GM21390 (cell line): ENCODE results near the gene SLFN5.
"Not testable (repeated sequence)": the region's sequence is repeated elsewhere in the genome, so short reads cannot be mapped to it uniquely, and the experiment has no call there.

Experiments
- ATAC-seq: cut with Tn5 transposase; IDR thresholded peaks from one replicate; pipeline ENCODE4 v1.9.1; 2021; ENCODE audit not compliant: unreplicated experiment

SLFN5 gene

DNA sequence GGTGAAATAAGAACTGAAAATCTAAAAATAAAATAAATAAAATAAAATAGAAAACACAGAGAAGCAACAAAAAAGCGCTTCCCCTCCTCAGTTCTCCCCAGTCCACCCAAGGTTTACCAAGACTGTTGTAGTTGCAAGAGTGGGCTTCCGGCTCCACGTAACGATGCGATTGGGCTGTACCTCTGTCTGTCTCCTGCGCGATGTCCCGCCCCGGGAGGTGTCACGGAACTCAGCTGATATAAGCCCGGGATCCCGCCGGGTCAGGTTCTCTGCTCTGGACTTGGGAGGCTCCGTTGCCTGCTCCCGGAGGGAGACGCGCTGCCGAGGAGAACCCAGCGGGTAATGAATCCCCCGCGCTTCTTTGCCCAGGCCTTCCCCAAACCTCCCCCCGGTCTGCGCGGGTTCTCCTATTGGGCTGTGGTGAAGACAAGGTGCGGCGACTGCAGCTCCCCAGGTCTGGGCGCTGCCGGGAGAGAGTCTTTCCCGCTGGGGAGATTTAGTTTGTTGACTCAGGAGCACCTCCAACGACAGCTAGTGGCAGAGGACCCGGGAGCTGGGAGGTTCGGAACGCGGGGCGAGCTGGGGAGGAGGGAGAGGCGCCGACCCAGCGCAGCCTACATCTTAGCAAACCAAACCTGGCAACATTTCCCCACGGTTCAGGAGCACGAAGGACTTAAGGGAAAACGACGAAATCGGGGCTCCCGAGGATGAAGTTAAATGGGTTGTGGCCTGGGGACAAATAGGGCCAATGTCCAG, at the start of gene SLFN5:
Gene SLFN5, plus strand, starts transcription at position 268 of the 756 bp plus-strand sequence. CDS start 15,619 bp downstream, outside the sequence.
- peak; percentile 79 for ATAC-seq

DNA sequence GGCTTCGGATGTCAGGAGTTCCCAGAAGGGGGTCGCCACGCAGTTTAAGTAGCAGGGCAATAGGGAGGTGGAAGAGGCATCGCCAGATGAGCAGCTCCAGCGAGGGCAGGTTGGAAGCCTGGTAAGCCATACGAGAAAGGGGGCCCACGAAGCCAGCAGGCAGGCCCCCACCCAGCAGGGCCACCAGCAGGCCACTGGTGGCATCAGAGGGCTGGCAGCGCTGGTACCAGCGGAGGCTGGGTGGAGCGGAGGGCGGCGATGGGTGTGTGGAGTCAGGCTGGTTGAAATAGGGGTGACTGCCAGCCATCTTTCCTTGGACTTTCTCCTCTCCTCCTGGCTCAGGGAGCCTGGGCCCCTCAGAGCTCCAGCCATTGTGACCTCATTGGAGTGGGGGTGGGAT, 48.9 kb upstream of the SLFN5 start, which contains the start of gene SLC35G3:
Gene SLC35G3, minus strand, starts transcription at position 393 of the 400 bp plus-strand sequence. Its CDS starts 86 bp downstream, at position 307.
- ATAC-seq = not testable (repeated sequence)

DNA sequence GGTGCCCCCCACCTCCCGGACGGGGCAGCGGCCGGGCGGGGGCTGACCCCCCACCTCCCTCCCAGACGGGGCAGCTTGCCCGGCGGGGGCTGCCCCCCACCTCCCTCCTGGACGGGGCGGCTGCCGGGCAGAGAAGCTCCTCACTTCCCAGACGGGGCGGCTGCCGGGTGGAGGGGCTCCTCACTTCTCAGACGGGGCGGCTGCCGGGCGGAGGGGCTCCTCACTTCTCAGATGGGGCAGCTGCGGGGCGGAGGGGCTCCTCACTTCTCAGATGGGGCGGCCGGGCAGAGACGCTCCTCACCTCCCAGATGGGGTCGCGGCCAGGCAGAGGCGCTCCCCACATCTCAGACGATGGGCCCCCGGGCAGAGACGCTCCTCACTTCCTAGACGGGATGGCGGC, 47.8 kb upstream of the SLFN5 start:
- ATAC-seq = not testable (repeated sequence)

DNA sequence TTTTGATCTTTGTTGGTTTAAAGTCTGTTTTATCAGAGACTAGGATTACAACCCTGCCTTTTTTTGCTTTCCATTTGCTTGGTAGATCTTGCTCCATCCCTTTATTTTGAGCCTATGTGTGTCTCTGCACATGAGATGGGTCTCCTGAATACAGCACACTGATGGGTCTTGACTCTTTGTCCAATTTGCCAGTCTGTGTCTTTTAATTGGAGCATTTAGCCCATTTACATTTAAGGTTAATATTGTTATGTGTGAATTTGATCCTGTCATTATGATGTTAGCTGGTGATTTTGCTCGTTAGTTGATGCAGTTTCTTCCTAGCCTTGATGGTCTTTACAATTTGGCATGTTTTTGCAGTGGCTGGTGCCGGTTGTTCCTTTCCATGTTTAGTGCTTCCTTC, 40.3 kb upstream of the SLFN5 start:
- not testable (repeated sequence) for ATAC-seq

DNA sequence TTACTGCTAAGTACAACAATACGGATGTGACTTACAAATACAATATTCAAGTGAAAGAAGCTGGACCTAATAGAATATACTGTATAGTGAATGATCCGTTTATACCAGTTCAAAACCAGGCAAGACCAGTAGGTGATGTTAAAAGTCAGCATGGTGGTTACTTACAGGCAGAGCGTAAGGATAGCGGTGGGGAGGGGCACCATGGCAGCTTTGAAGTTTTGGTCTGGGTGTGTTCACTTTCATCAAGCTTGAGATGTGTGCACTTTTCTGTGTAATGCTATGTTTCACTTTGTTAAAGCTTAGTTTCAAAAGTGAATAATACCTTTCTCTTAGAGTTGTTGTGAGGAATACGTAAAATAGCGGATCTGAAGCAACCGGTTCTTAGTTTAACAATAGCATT, 32.1 kb upstream of the SLFN5 start:
- ATAC-seq = no peak

DNA sequence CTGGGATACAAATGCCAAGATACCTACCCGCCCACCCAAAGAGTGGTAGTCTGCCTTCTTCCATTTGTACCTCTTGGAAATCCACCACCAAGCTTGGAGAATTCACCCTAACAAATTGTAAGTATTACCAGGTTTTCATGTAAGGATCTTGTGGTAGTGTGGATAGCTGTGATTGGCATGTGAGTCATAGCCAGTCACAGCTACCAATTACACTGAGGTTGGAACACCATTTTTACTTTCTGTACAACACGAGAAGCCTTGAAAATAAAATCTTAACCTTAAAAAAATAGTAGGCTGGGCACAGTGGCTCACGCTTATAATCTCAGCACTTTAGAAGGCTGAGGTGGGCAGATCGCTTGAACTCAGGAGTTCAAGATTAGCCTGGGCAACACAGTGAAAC, 30.2 kb upstream of the SLFN5 start:
- ATAC-seq = no peak

DNA sequence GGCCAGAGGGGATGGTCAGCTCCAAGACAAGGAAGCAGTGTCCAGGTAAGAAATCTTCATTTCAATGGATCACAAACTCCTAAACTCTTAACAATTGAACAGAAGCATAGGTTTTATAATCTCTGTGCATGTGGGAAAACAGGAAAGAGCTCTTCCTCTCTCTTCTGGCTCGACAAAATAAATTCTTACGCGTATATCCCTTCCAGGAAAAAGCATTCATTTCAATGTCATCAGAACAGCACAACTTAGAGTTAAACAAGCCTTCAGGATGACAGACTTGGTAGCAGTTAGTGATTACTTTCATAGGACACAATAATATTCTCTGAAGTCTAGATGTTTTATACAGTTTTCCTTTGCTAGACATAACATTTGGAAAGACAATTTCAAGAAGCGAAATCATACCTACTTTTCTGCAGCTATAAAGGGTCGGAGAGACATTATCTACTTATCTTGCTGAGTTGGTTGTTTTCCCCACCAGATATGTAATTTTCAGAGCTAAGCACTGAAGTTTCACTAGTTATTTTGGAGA, 29.4 kb upstream of the SLFN5 start:
- no peak for ATAC-seq

DNA sequence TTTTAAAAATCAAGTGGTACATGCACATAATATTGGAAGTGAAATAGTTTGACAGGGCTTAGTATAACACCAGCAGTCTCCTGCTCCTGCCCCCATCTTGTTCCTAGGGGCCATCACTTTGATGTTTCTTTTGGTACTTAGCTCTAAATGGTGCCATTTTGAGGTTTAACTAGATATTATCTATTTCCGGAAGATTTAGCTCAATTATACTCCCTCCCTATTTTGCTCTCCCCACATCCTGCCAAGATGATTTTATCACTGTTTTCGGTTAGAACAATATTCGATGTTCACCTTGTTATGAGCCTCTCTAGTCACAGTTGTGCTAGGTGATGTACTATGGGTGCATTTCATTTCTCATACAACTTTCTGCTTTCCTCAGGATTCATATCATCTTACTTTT, 28.7 kb upstream of the SLFN5 start:
- ATAC-seq = no peak

DNA sequence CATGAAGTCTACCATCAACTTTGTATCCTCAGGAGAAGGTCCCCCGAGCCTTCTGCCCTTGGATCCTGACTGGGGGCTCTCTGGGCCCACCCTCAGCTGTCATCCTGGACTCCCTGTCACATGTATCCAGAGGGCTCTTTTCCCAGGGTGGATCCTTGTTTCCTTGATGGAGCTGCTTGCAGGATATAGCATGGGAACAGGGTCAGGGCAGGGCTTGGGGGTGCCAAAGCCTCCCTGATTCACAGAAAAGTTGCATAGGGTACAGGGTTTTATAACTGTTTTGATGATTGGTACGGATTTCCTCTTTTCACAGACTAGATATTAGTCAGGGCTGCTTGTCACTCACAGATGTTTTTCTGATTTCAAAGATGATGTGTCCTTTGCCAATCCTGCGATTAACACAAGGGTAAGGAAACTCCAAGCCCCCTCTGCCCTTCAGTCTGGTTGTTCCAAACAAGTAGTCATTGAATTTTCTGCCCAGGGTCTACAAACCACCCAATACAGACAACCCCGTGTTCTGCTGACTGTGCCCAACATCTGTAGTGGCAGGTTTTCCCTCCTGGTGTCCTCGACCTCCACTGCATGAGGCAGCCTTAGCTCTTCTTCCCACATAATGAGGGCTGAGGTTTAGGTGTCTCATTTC, 28.1 kb upstream of the SLFN5 start:
- ATAC-seq = no peak

DNA sequence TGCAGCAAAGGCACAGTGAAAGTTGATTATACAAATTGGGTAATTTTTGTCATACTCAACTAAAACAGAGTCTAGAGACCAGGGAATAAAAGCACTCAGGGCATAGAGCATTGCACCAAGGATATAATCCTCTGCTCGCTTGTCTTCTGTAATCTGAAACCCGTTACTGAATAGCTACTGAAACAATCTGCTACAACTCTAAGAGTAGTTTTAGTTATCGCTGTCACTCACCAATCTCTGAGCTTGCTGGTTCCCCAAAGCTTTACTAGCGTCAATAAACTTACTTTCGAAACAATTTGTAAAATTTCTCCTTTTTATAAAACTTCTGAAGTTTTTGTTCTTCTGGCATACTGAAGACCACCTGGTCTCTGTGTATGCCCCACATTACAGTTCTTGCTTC, 25.8 kb upstream of the SLFN5 start:
- no peak for ATAC-seq

DNA sequence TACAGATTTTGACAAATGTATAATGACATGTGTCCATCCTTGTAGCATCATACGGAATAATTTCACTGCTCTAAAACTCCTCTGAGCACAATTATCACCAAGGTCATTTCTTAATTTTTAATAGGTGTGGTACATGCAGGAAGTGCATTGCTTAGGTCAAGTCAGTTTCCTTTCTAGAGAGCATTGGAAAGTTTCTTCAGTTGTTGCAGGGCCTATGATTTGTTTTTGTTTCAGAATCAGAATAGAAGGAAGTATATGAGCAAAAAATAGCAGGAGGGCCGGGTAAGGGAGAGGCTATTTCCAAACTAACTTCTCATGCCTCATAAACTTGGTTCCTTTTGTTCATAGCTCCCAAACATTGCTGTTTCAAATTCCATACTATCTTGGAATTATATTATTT, 24.0 kb upstream of the SLFN5 start:
- no peak for ATAC-seq

DNA sequence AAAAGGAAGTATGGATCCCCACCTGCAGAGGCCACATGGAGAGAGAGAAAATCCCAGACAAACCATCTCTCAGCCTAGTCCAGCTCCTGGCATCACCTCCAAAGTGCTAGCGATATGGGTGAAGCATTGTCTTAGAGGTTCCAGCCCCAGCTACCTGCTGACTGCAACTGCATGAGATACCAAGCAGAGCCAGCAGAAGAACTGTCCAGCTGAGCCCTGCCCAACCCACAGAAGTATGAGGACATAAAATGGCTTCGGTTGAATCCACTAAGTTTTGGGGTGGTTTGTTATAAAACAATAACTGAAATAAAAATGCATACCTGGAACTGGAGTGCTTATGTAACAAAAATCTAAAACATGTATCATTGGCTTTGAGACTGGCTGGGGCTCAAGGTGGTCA, 20.4 kb upstream of the SLFN5 start:
- no peak for ATAC-seq

DNA sequence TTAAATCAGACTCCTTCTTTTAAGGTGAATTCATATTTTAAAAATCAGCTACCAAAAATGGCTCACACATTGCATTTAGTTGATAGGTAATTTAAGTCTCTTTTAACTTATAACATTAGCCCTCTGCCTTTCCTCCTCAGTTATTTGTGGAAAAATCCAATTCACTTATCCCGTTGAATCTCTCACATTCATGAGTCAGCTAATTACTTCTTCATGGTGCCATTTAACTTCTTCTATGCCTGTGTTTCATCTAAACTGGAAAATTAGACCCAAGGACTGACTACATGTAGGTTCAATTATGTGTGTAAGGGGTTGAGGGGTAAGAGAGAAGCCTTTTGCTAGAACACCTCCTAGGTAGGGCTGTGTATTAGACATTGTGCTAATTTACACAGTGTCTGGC, 18.4 kb upstream of the SLFN5 start:
- ATAC-seq = no peak

DNA sequence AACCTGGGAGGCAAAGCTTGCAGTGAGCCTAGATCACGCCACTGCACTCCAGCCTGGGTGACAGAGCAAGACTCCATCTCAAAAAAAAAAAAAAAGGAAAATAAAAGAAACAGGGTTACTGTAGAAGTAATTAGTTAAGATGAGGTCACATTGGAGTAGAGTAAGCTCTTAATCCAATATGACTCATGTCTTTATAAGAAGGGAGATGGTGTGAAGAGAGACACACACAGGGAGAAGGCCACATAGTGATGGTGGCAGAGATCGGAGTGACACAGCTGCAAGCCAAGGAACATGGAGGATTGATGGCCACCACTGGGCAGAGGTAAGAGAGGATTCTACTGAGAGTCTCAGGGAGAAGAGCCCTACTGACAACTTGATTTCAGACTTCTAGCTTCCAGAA, 15.3 kb upstream of the SLFN5 start:
- ATAC-seq = no peak

DNA sequence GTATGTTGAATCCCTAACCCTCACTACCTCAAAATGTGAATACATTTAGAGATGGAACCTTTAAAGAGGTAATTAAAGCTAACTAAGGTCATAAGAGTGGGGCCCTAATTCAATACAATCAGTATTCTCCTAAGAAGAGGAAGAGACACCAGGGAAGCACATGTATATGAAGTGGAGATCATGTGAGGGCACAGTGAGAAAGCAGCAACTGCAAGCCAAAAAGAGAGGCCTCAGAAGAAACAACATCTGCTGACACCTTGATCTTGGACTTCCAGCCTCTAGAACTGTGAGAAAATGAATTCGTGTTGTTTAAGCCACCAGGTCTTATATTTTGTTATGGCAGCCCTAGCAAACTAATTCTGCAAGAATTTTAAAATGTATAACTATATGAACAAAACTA, 13.2 kb upstream of the SLFN5 start:
- ATAC-seq = no peak

DNA sequence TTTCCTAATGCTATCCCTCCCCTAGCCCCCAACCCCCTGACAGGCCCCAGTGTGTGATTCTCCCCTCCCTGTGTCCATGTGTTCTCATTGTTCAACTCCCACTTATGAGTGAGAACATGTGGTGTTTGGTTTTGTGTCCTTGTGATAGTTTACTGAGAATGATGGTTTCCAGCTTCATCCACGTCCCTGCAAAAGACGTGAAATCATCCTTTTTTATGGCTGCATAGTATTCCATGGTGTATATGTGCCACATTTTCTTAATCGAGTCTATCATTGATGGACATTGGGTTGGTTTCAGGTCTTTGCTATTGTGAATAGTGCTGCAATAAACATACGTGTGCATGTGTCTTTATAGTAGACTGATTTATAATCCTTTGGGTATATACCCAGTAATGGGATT, 8.6 kb upstream of the SLFN5 start:
- not testable (repeated sequence) for ATAC-seq

DNA sequence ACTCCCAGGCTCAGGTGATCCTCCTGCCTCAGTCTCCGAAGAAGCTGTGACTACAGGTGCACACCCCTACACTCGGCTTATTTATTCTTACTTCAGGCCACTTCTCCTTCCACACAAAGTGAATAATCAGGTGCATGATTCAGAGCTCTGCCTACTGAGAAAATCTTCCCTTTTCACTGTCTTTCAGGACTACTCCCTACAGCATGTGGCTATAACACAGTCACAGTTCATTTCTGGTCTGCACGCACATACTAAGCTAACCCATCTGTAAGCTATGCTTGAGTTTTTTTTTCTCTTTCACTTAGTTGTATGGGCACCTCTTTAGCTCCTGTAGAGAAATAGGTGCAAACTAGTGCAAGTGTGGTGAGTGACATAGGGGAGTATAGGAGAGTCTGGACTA, 7.6 kb upstream of the SLFN5 start:
- no peak for ATAC-seq

DNA sequence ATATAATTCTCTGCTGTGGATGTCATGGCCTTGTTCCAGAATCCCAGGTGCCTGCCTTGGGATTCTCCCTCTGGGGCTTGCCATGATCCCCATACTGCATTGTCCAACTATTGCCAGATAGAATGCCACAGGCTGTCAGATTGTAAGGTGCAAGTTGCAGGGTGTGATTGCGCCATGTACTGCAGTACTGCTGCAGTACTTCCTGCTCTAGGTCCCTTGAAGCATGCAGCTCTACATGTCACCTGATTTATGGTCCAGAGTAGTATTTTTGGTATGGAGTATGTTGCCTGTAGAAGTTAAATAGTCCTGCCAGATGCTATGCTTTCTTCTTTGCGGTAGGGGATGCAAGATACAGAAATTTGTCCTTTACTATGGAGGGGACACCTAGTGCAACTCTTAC, 7.0 kb upstream of the SLFN5 start:
- ATAC-seq = no peak

DNA sequence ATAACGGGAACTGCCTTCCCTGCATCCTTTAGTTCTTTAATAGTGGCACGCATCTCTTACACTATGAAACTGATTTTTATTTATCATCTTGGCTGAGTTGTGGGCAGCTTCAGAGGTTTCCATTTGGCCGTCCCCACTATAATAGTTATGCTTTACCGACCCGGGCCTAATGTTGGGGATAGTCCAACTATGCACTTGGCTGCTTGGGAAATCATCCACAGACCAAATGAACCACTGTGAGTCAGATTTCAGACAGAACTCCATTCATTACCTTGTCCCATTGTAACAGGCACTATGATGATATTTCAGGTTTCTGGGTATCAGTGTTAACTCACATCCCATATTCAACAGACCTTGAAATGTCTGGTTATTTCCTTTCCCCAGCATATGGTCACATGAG, 6.1 kb upstream of the SLFN5 start:
- no peak for ATAC-seq

DNA sequence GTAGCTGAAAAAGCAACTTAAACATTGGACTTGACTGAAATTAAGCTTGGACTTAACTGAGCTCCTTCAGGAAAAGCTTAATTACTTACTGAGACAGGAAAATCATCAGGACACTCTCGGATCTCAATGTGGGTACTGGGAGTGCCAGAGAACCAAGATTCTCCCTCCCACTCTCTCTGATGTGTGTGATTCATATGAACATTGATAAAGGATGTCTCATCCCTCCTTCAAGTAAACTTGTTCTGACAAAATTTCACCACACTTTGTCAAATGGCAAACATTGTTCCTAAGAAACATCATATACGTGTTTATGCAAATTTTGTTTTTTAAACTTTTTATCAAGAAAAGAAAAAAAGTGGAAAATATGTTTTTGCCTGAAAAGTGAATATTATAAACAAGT, 4.1 kb upstream of the SLFN5 start:
- no peak for ATAC-seq

DNA sequence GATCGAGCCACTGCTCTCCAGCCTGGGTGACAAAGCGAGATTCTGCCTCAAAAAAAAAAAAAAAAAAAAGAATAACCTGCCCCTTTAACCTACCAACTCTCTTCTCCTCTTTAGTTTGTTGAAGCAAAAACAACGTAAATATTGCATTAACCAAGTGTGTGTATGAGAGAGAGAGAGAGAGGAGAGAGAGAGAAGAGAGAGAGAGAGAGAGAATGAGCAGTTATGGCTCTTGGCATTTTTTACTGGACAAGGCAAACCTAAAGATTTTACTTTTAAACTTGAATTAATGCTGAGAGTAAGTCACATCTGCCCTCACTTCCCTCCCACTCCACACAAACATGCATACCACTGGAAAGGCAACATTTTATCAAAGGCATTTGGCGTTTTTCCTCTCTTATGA, 3.0 kb upstream of the SLFN5 start:
- ATAC-seq = no peak

DNA sequence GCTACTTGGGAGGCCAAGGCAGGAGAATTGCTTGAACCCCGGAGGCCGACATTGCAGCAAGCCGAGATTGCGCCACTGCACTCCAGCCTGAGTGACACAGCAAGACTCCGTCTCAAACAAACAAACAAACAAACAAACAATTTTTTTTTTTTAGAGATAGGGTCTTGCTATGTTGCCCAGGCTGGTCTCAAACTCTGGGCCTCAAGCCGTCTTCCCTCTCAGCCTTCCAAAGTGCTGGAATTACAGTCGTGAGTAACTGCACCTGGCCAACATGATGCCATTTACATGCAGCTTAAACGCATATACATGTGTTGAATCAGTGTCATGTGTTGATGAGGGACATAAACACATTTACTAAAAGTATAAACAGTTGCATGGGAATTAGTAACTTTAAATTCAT, 2.0 kb upstream of the SLFN5 start:
- no peak for ATAC-seq
